ENCODE results near the gene MAPK8IP2. TPM values are rescaled to one million over a fixed set of nuclear protein-coding genes. Genes with fewer than 3 reads are reported as not detected.
"Not testable (repeated sequence)": the region's sequence is repeated elsewhere in the genome, so short reads cannot be mapped to it uniquely, and the experiment has no call there.

MAPK8IP2 gene
- total RNA-seq, 1 experiment from 2014 or later = 7.8 TPM

GRCh38 chr22:50633086-50633485, 32.5 kb downstream of the MAPK8IP2 start:
- no peak for DNase-seq (ENCODE audit: low spot score)
- CTCF ChIA-PET = no interaction called here
- POLR2A ChIA-PET (ENCODE audit: low non-redundant PET) = no interaction called here

GRCh38 chr22:50633771-50634170, 33.2 kb downstream of the MAPK8IP2 start:
- POLR2A ChIA-PET (ENCODE audit: low non-redundant PET) = no interaction called here
- DNase-seq (ENCODE audit: low spot score) = no peak
- no TSS peak for BruUV-seq (replicated peaks)
- Histone ChIP-seq H3K36me3 (ENCODE audit: insufficient read depth, low read length, poor library complexity, severe bottlenecking) (no peaks in the 10 kb centered on the region), H3K27me3 (replicated peaks; ENCODE audit: insufficient read depth, low read depth, low read length, poor library complexity) (no peaks in the 10 kb centered on the region), H3K4me3 (ENCODE audit: low read depth, low read length, poor library complexity, severe bottlenecking) (no peak overlapping the region), H3K4me1 (ENCODE audit: insufficient read depth, low read length, poor library complexity, severe bottlenecking) (no peaks in the 10 kb centered on the region), H3K27ac (ENCODE audit: low read depth, low read length, poor library complexity, severe bottlenecking) (no peak overlapping the region), H3K9me3 (ENCODE audit: low read depth, low read length, poor library complexity, severe bottlenecking) (no peaks in the 10 kb centered on the region)
- CTCF ChIA-PET = no interaction called here
- intact Hi-C loops (cut with micrococcal nuclease; ENCODE audit: unreplicated experiment) = no loop called here
- TF ChIP-seq CTCF (conservative IDR thresholded peaks at IDR 0.05; ENCODE audit: low read depth, low read length) = no peak
- no peak for TF ChIP-seq EZH2 (IDR thresholded peaks at IDR 0.05; ENCODE audit: borderline replicate concordance, low read depth, low read length, poor library complexity, severe bottlenecking)

More at GRCh38 chr22:50633086-50633485, 32.5 kb downstream of the MAPK8IP2 start:
- no TSS peak for BruUV-seq (replicated peaks)
- Histone ChIP-seq H3K4me3 (ENCODE audit: low read depth, low read length, poor library complexity, severe bottlenecking) (no peak overlapping the region), H3K4me1 (ENCODE audit: insufficient read depth, low read length, poor library complexity, severe bottlenecking) (no peaks in the 10 kb centered on the region), H3K36me3 (ENCODE audit: insufficient read depth, low read length, poor library complexity, severe bottlenecking) (no peaks in the 10 kb centered on the region), H3K27ac (ENCODE audit: low read depth, low read length, poor library complexity, severe bottlenecking) (no peak overlapping the region), H3K27me3 (replicated peaks; ENCODE audit: insufficient read depth, low read depth, low read length, poor library complexity) (no peaks in the 10 kb centered on the region), H3K9me3 (ENCODE audit: low read depth, low read length, poor library complexity, severe bottlenecking) (no peaks in the 10 kb centered on the region)
- TF ChIP-seq CTCF (conservative IDR thresholded peaks at IDR 0.05; ENCODE audit: low read depth, low read length) (no peak), EZH2 (IDR thresholded peaks at IDR 0.05; ENCODE audit: borderline replicate concordance, low read depth, low read length, poor library complexity, severe bottlenecking) (no peak)
- intact Hi-C loops (cut with micrococcal nuclease; ENCODE audit: unreplicated experiment) = no loop called here

GRCh38 chr22:50635591-50635990, 35.0 kb downstream of the MAPK8IP2 start:
- Histone ChIP-seq H3K27me3 (replicated peaks; ENCODE audit: insufficient read depth, low read depth, low read length, poor library complexity) (no peaks in the 10 kb centered on the region), H3K9me3 (ENCODE audit: low read depth, low read length, poor library complexity, severe bottlenecking) (no peaks in the 10 kb centered on the region), H3K4me3 (ENCODE audit: low read depth, low read length, poor library complexity, severe bottlenecking) (no peak overlapping the region), H3K27ac (ENCODE audit: low read depth, low read length, poor library complexity, severe bottlenecking) (no peak overlapping the region), H3K36me3 (ENCODE audit: insufficient read depth, low read length, poor library complexity, severe bottlenecking) (no peaks in the 10 kb centered on the region), H3K4me1 (ENCODE audit: insufficient read depth, low read length, poor library complexity, severe bottlenecking) (no peaks in the 10 kb centered on the region)
- ChIA-PET CTCF (no interaction called here), POLR2A (ENCODE audit: low non-redundant PET) (no interaction called here)
- intact Hi-C loops (cut with micrococcal nuclease; ENCODE audit: unreplicated experiment) = no loop called here
- no TSS peak for BruUV-seq (replicated peaks)
- TF ChIP-seq CTCF (conservative IDR thresholded peaks at IDR 0.05; ENCODE audit: low read depth, low read length) (no peak), EZH2 (IDR thresholded peaks at IDR 0.05; ENCODE audit: borderline replicate concordance, low read depth, low read length, poor library complexity, severe bottlenecking) (no peak)
- no peak for DNase-seq (ENCODE audit: low spot score)

GRCh38 chr22:50640296-50640695, 39.7 kb downstream of the MAPK8IP2 start:
- BruUV-seq (replicated peaks); intact Hi-C loops (cut with micrococcal nuclease; ENCODE audit: unreplicated experiment); CTCF ChIA-PET: not testable (repeated sequence)

More at GRCh38 chr22:50640296-50640695, 39.7 kb downstream of the MAPK8IP2 start:
- H3K36me3 ChIP-seq (ENCODE audit: insufficient read depth, low read length, poor library complexity, severe bottlenecking); H3K4me3 ChIP-seq (ENCODE audit: low read depth, low read length, poor library complexity, severe bottlenecking); H3K4me1 ChIP-seq (ENCODE audit: insufficient read depth, low read length, poor library complexity, severe bottlenecking); DNase-seq (ENCODE audit: low spot score); H3K27ac ChIP-seq (ENCODE audit: low read depth, low read length, poor library complexity, severe bottlenecking); POLR2A ChIA-PET (ENCODE audit: low non-redundant PET); H3K9me3 ChIP-seq (ENCODE audit: low read depth, low read length, poor library complexity, severe bottlenecking): not testable (repeated sequence)
- peaks cover 24% of the 10 kb centered on the region for H3K27me3 ChIP-seq (replicated peaks; ENCODE audit: insufficient read depth, low read depth, low read length, poor library complexity)
